BLaER1 (cell line): ENCODE results near the gene ADAM12.

Experiments used
- H3K27ac ChIP-seq: shearing (Covaris generic); formaldehyde crosslinking; 2 replicates; pipeline ENCODE4 v1.8.1; 2022
- H3K27me3 ChIP-seq: shearing (Covaris generic); formaldehyde crosslinking; 2 replicates; pipeline ENCODE4 v1.8.1; 2022
- H3K36me3 ChIP-seq: shearing (Covaris generic); formaldehyde crosslinking; 2 replicates; pipeline ENCODE4 v1.8.1; 2022
- H3K4me1 ChIP-seq: shearing (Covaris generic); formaldehyde crosslinking; 2 replicates; pipeline ENCODE4 v1.8.1; 2022
- H3K4me2 ChIP-seq: shearing (Covaris generic); formaldehyde crosslinking; 2 replicates; pipeline ENCODE4 v1.8.1; 2022
- H3K4me3 ChIP-seq: shearing (Covaris generic); formaldehyde crosslinking; 2 replicates; pipeline ENCODE4 v1.8.1; 2022
- H3K9ac ChIP-seq: shearing (Covaris generic); formaldehyde crosslinking; 2 replicates; pipeline ENCODE4 v1.8.1; 2022
- H3K9me3 ChIP-seq: shearing (Covaris generic); formaldehyde crosslinking; 2 replicates; pipeline ENCODE4 v1.8.1; 2022
- H4K20me1 ChIP-seq: shearing (Covaris generic); formaldehyde crosslinking; 2 replicates; pipeline ENCODE4 v1.8.1; 2022
- Cebpa-rat ChIP-seq: shearing (Covaris generic); IDR thresholded peaks from 2 replicates; pipeline ENCODE4 v1.8.1; 2022

The ADAM12 gene

DNA sequence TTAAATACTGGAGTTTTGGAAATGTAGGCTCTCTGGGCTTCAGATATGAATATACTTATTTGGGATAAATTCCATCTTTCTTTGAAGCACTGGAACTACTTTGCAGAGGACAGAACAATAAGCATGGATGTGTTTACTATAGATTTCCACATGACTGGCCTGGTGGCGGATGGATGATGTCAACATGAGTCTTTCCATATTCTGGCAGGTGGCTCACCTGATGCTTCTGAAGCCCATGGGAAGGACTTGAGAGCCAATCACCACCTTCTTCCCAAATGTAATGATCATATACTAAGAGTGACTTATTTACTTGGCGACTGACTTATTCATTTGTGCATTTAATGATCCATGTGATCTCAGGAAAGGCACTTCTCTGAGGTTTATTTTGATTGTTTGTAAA lies 381.4 kb downstream of the ADAM12 start:
- H3K27me3 ChIP-seq: no peaks in the 10 kb centered on the region
- no peak for TF ChIP-seq Cebpa-rat
- H3K9me3 ChIP-seq: no peaks in the 10 kb centered on the region
- H3K4me1 ChIP-seq: peaks cover 38% of the 10 kb centered on the region
- H3K4me3 ChIP-seq: no peak overlapping the region
- H3K27ac ChIP-seq: no peak overlapping the region
- no peaks in the 10 kb centered on the region for H3K36me3 ChIP-seq
- no peak overlapping the region for H3K9ac ChIP-seq
- H4K20me1 ChIP-seq: no peaks in the 10 kb centered on the region
- H3K4me2 ChIP-seq: no peak overlapping the region

- H3K27ac ChIP-seq: no peak overlapping the region
- H3K4me2 ChIP-seq: no peak overlapping the region
- TF ChIP-seq Cebpa-rat: no peak
- peaks cover 33% of the 10 kb centered on the region for H3K4me1 ChIP-seq
- no peak overlapping the region for H3K9ac ChIP-seq
- no peak overlapping the region for H3K4me3 ChIP-seq
- no peaks in the 10 kb centered on the region for H3K27me3 ChIP-seq
- no peaks in the 10 kb centered on the region for H3K9me3 ChIP-seq
- no peaks in the 10 kb centered on the region for H4K20me1 ChIP-seq
- no peaks in the 10 kb centered on the region for H3K36me3 ChIP-seq
Measured at GRCh38 chr10:126006264-126006663, 382.0 kb downstream of the ADAM12 start.

DNA sequence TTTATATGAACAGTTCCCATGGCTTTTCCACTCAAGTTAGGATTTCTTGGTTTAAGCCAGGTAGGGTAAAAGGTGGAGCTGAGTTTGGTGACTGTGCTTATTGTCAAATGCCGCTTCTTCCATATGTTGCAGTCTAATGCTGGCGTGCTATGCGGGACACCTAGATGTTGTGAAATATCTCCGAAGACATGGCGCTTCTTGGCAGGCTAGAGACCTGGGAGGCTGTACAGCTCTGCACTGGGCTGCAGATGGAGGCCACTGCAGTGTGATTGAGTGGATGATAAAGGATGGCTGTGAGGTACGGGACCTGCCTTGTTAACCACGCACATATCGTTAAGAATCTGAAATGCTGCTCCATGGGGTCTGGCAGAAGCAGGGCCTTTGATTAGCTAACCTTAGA lies 383.5 kb downstream of the ADAM12 start:
- H3K4me3 ChIP-seq: no peak overlapping the region
- H3K36me3 ChIP-seq: no peaks in the 10 kb centered on the region
- TF ChIP-seq Cebpa-rat: no peak
- no peak overlapping the region for H3K9ac ChIP-seq
- no peaks in the 10 kb centered on the region for H3K9me3 ChIP-seq
- no peaks in the 10 kb centered on the region for H3K27me3 ChIP-seq
- no peak overlapping the region for H3K27ac ChIP-seq
- peaks cover 27% of the 10 kb centered on the region for H3K4me1 ChIP-seq
- no peak overlapping the region for H3K4me2 ChIP-seq
- H4K20me1 ChIP-seq: no peaks in the 10 kb centered on the region

- Histone ChIP-seq H3K27ac (no peak overlapping the region), H3K4me2 (no peak overlapping the region), H3K9me3 (no peaks in the 10 kb centered on the region), H3K36me3 (no peaks in the 10 kb centered on the region), H4K20me1 (no peaks in the 10 kb centered on the region), H3K4me3 (no peak overlapping the region), H3K27me3 (no peaks in the 10 kb centered on the region), H3K4me1 (no peaks in the 10 kb centered on the region), H3K9ac (no peak overlapping the region)
- no peak for TF ChIP-seq Cebpa-rat
Measured at GRCh38 chr10:126001576-126001975, 386.7 kb downstream of the ADAM12 start.

DNA sequence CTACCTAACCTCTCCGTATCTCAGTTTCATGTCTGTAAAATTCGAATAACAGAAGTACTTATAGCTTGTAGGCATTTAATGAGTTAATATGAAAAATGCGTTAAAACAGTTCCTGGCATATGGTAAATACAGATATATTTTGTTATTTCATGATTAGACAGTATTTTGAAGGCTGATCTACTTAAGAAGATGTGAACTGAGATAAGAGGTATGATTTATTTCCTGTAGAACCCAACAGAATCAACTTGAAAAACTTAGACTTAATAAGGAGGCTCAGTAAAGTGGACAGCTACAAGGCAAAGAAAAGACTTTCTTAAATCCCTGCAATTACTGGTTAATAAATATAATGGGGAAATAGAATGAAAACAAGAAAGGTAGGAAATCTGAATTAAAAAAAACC lies 388.6 kb downstream of the ADAM12 start:
- Histone ChIP-seq H3K27me3 (no peaks in the 10 kb centered on the region), H3K36me3 (no peaks in the 10 kb centered on the region), H4K20me1 (no peaks in the 10 kb centered on the region), H3K4me2 (no peak overlapping the region), H3K9me3 (no peaks in the 10 kb centered on the region), H3K9ac (no peak overlapping the region), H3K4me3 (no peak overlapping the region), H3K4me1 (no peaks in the 10 kb centered on the region), H3K27ac (no peak overlapping the region)
- no peak for TF ChIP-seq Cebpa-rat

- TF ChIP-seq Cebpa-rat: no peak
- H3K4me2 ChIP-seq: no peak overlapping the region
- no peaks in the 10 kb centered on the region for H3K4me1 ChIP-seq
- H4K20me1 ChIP-seq: no peaks in the 10 kb centered on the region
- no peak overlapping the region for H3K9ac ChIP-seq
- no peaks in the 10 kb centered on the region for H3K27me3 ChIP-seq
- H3K9me3 ChIP-seq: no peaks in the 10 kb centered on the region
- H3K36me3 ChIP-seq: no peaks in the 10 kb centered on the region
- no peak overlapping the region for H3K4me3 ChIP-seq
- no peak overlapping the region for H3K27ac ChIP-seq
Measured at GRCh38 chr10:125997586-125997985, 390.7 kb downstream of the ADAM12 start.

DNA sequence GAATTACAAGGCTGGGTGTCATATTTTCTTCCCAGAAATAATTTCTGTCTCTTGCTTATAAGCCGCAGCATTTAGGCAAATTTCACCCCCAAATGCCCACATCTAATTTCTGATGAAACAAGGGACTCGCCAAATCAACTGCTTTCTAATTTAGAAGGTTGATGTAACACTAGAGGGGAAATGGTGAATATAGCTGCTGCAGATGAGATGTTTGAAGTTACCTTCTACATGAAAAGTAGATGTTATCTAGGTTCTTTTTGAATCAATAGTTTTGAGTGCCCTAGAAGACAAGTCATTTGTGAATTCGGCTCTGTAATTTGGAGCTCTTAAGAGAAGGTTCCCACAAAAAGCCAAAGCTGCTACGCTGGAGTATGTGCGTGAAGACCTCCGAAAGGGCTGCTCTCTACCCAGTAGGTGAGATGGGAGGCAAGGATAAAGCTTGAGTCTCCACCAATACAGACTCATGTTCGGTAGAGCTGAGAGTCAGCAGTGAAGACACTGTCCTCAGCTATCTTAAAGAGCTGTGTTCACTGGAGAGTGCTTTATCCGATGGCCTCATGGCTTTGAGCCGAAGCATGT lies 392.5 kb downstream of the ADAM12 start:
- no peaks in the 10 kb centered on the region for H3K4me1 ChIP-seq
- no peak overlapping the region for H3K9ac ChIP-seq
- H3K36me3 ChIP-seq: no peaks in the 10 kb centered on the region
- peaks cover 3% of the 10 kb centered on the region; the same call in 1 of the 2 replicates for H3K9me3 ChIP-seq
- H3K4me3 ChIP-seq: no peak overlapping the region
- no peak overlapping the region for H3K4me2 ChIP-seq
- no peaks in the 10 kb centered on the region for H4K20me1 ChIP-seq
- H3K27ac ChIP-seq: no peak overlapping the region
- no peak for TF ChIP-seq Cebpa-rat
- no peaks in the 10 kb centered on the region for H3K27me3 ChIP-seq

DNA sequence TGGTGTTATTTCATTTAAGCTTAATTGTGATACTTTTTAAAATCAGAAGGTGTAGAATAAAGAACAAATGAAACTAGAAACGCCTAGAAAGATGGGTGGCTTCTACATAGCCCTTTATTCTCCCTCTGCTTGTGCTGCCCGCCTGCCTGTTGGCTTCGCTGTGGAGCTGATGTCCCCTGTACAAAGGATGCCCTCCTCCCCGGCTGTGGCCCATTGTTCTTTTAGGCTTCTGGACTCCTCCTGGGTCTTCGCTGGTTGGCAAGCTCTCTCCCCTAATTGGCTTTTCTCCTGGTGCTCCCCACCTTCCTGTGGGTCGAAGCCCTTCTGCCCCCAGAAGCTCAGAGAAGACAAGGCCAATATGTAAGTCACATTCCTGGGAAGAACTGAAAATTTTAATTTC lies 393.7 kb downstream of the ADAM12 start:
- peaks cover 7% of the 10 kb centered on the region; the same call in 1 of the 2 replicates for H3K9me3 ChIP-seq
- no peak overlapping the region for H3K4me2 ChIP-seq
- no peaks in the 10 kb centered on the region for H4K20me1 ChIP-seq
- no peaks in the 10 kb centered on the region for H3K36me3 ChIP-seq
- H3K4me1 ChIP-seq: no peaks in the 10 kb centered on the region
- H3K27me3 ChIP-seq: no peaks in the 10 kb centered on the region
- no peak overlapping the region for H3K9ac ChIP-seq
- TF ChIP-seq Cebpa-rat: no peak
- no peak overlapping the region for H3K4me3 ChIP-seq
- no peak overlapping the region for H3K27ac ChIP-seq

DNA sequence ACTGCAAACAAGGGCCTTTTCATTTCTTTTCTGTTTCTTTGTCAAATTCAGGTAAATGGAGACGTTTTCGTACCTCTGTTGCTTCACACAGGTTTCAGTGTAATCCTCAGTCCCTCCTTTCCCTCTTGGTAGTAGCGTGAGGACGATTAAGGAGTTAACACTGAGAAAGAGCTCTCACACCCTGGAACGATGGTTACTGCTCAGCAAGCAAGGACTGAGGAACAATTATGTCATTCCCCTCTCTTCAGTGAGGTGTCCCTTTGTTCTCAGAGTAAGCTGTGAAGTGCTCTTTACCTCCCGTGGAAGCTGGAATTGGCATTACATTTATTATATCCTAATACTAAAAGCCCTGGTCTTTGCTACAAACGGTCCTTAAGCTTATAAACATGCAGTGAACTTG lies 396.0 kb downstream of the ADAM12 start:
- Histone ChIP-seq H3K9me3 (peaks cover 7% of the 10 kb centered on the region; the same call in 1 of the 2 replicates), H3K4me1 (no peaks in the 10 kb centered on the region), H3K27me3 (no peaks in the 10 kb centered on the region), H3K27ac (no peak overlapping the region), H3K4me3 (no peak overlapping the region), H3K9ac (no peak overlapping the region), H3K4me2 (no peak overlapping the region), H3K36me3 (no peaks in the 10 kb centered on the region), H4K20me1 (no peaks in the 10 kb centered on the region)
- no peak for TF ChIP-seq Cebpa-rat

- Histone ChIP-seq H3K9ac (no peak overlapping the region), H3K9me3 (peaks cover 7% of the 10 kb centered on the region; the same call in 1 of the 2 replicates), H3K4me3 (no peak overlapping the region), H3K36me3 (no peaks in the 10 kb centered on the region), H3K4me1 (no peaks in the 10 kb centered on the region), H4K20me1 (no peaks in the 10 kb centered on the region), H3K27ac (no peak overlapping the region), H3K4me2 (no peak overlapping the region), H3K27me3 (no peaks in the 10 kb centered on the region)
- TF ChIP-seq Cebpa-rat: no peak
Measured at GRCh38 chr10:125991392-125991791, 396.9 kb downstream of the ADAM12 start.

- Histone ChIP-seq H3K4me3 (no peak overlapping the region), H4K20me1 (no peaks in the 10 kb centered on the region), H3K9me3 (peaks cover 7% of the 10 kb centered on the region; the same call in 1 of the 2 replicates), H3K27me3 (no peaks in the 10 kb centered on the region), H3K27ac (no peak overlapping the region), H3K36me3 (no peaks in the 10 kb centered on the region), H3K4me2 (no peak overlapping the region), H3K9ac (no peak overlapping the region), H3K4me1 (no peaks in the 10 kb centered on the region)
- no peak for TF ChIP-seq Cebpa-rat
Measured at GRCh38 chr10:125990974-125991373, 397.3 kb downstream of the ADAM12 start.
